ENCODE data around the gene ZNF384. TPM values are rescaled to one million over a fixed set of nuclear protein-coding genes. Genes with fewer than 3 reads are reported as not detected.
A peak's percentile ranks its signal among the peaks of the same experiment; 100 is the strongest.

ZNF384 gene
- total RNA-seq, 1 donor from 2014 or later, result 50.6 TPM

DNA sequence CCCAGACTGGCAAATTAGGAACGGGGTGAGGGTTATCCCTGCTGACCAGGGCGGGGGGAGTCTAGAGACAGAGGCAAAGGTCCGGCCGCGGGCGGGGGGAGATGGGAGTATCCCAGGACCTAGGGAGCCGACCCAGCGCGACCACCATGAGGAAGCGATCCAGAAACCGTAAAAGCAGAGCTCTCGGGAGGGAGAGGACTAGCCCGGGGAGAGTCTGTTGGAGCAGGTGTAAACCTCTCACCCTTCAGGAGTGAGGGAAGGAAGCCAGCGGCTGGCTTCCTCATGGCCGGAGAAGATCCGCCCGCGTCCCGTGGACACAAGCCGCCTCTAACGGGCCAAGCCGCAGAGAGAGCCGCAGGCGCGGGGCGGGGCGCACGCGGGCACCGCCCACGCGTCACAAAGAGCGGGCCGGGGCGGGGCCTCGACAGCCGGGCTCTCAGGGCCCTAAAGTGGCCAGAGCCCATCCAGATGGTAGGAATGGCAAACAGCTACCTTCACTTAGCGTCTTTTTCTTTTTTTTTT lies 42.0 kb downstream of the ZNF384 start, which contains the start of gene ACRBP:
Gene ACRBP, minus strand, starts transcription at position 350 of the 522 bp plus-strand sequence. Its CDS starts 66 bp downstream, at position 284.
- TF ChIP-seq EZH2 (IDR thresholded peaks at IDR 0.05; ENCODE audit: insufficient read depth, low read length), result no peak
- TF ChIP-seq, protein P1, sequence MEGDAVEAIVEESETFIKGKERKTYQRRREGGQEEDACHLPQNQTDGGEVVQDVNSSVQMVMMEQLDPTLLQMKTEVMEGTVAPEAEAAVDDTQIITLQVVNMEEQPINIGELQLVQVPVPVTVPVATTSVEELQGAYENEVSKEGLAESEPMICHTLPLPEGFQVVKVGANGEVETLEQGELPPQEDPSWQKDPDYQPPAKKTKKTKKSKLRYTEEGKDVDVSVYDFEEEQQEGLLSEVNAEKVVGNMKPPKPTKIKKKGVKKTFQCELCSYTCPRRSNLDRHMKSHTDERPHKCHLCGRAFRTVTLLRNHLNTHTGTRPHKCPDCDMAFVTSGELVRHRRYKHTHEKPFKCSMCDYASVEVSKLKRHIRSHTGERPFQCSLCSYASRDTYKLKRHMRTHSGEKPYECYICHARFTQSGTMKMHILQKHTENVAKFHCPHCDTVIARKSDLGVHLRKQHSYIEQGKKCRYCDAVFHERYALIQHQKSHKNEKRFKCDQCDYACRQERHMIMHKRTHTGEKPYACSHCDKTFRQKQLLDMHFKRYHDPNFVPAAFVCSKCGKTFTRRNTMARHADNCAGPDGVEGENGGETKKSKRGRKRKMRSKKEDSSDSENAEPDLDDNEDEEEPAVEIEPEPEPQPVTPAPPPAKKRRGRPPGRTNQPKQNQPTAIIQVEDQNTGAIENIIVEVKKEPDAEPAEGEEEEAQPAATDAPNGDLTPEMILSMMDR (IDR thresholded peaks at IDR 0.05; ENCODE audit: insufficient read depth, low read depth, low read length), result no peak
- peaks cover 4% of the 10 kb centered on the region for H3K27me3 Mint-ChIP-seq (ENCODE audit: low read depth, unreplicated experiment)
- FAIRE-seq (no peak), DNase-seq (ENCODE audit: low read depth) (peak; percentile 35)
- H3K4me2 ChIP-seq (ENCODE audit: low read length), result peak within 1 kb of the TSS; percentile 86
- H3K27ac ChIP-seq (ENCODE audit: low read depth, low read length), result no peak within 1 kb of the TSS
- no peaks in the 10 kb centered on the region for H3K4me1 Mint-ChIP-seq (ENCODE audit: low read depth, unreplicated experiment)
- peak within 1 kb of the TSS; percentile 47 for H2AFZ ChIP-seq (ENCODE audit: low read depth, low read length)
- no peaks in the 10 kb centered on the region for H4K20me1 ChIP-seq (ENCODE audit: insufficient read depth, low read length)
- H3K27me3 ChIP-seq (ENCODE audit: insufficient read depth, low read length), result no peaks in the 10 kb centered on the region
- H3K36me3 Mint-ChIP-seq (ENCODE audit: low read depth, unreplicated experiment), result peaks cover 53% of the 10 kb centered on the region
- no peak within 1 kb of the TSS for H3K4me3 Mint-ChIP-seq (ENCODE audit: unreplicated experiment)
- H3K9me3 ChIP-seq (ENCODE audit: insufficient read depth, low read depth, low read length), result peaks cover 18% of the 10 kb centered on the region
- H3K4me3 ChIP-seq (ENCODE audit: insufficient read depth, low read depth, low read length), result peak within 1 kb of the TSS; percentile 51
- peaks cover 5% of the 10 kb centered on the region for H3K4me1 ChIP-seq (ENCODE audit: insufficient read depth, low read length)
- no peaks in the 10 kb centered on the region for H3K79me2 ChIP-seq (ENCODE audit: insufficient read depth, low read length)
- peak within 1 kb of the TSS; percentile 55 for H3K9ac ChIP-seq (ENCODE audit: low read length)
- peak within 1 kb of the TSS; percentile 72 for H3K27ac Mint-ChIP-seq (ENCODE audit: unreplicated experiment)
- H3K9me3 Mint-ChIP-seq (ENCODE audit: unreplicated experiment), result peaks cover 53% of the 10 kb centered on the region
- H3K36me3 ChIP-seq (ENCODE audit: insufficient read depth, low read length), result peaks cover 10% of the 10 kb centered on the region

DNA sequence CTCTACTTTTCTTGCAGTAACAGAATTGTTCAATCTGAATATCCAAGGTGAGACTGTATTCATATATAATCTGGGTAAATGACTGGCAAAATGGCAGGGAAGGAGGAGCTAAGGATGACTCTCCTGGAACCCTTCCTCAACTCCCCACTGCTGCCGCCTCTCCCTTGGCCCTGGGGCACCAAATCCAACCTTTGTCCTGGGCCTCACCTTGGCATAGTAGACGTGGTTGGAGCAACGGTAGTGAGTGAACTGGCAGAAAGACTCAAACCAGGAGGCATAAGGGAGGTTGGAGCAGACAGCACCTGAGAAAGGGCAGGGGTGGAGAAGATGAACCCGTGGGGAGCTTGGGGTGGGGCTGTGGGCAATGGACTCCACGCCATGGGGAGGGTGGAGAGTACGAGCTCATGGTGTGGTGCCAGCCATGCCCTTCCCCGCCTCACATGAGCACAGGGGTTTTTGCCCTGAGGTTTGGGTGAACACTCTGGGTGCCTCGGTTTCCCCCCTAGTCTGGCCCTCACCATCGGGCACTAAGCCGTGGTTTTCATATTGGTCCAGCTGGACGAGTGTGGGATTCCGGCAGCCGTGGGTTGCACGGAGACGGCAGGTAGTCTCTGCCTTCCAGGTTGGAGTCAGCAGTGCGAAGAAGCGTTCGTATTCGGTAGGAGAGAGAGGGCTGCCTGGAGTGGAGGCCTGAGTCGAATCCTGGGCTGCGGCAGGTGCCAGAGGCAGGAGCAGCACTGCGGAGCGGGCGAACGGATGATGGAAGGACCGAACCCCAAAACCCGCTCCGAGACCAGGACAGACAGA lies 42.7 kb downstream of the ZNF384 start:
- Histone ChIP-seq H3K9me3 (ENCODE audit: insufficient read depth, low read depth, low read length) (peaks cover 18% of the 10 kb centered on the region), H3K9ac (ENCODE audit: low read length) (peak overlapping the region; percentile 55), H3K79me2 (ENCODE audit: insufficient read depth, low read length) (no peaks in the 10 kb centered on the region), H2AFZ (ENCODE audit: low read depth, low read length) (peak overlapping the region; percentile 47), H4K20me1 (ENCODE audit: insufficient read depth, low read length) (no peaks in the 10 kb centered on the region), H3K36me3 (ENCODE audit: insufficient read depth, low read length) (peaks cover 8% of the 10 kb centered on the region), H3K4me3 (ENCODE audit: insufficient read depth, low read depth, low read length) (peak overlapping the region; percentile 51), H3K27me3 (ENCODE audit: insufficient read depth, low read length) (no peaks in the 10 kb centered on the region), H3K4me2 (ENCODE audit: low read length) (peak overlapping the region; percentile 86), H3K27ac (ENCODE audit: low read depth, low read length) (no peak overlapping the region), H3K4me1 (ENCODE audit: insufficient read depth, low read length) (peaks cover 5% of the 10 kb centered on the region)
- TF ChIP-seq, protein P1 (IDR thresholded peaks at IDR 0.05; ENCODE audit: insufficient read depth, low read depth, low read length), result no peak
- no peak for TF ChIP-seq EZH2 (IDR thresholded peaks at IDR 0.05; ENCODE audit: insufficient read depth, low read length)
- FAIRE-seq, result no peak
- H3K27ac Mint-ChIP-seq (ENCODE audit: unreplicated experiment), result no peak overlapping the region
- peaks cover 51% of the 10 kb centered on the region for H3K36me3 Mint-ChIP-seq (ENCODE audit: low read depth, unreplicated experiment)
- peaks cover 10% of the 10 kb centered on the region for H3K27me3 Mint-ChIP-seq (ENCODE audit: low read depth, unreplicated experiment)
- H3K9me3 Mint-ChIP-seq (ENCODE audit: unreplicated experiment), result peaks cover 60% of the 10 kb centered on the region
- H3K4me3 Mint-ChIP-seq (ENCODE audit: unreplicated experiment), result no peak overlapping the region
- H3K4me1 Mint-ChIP-seq (ENCODE audit: low read depth, unreplicated experiment), result no peaks in the 10 kb centered on the region
- DNase-seq (ENCODE audit: low read depth), result no peak

All from astrocyte (in vitro differentiated cells and primary cell).